Astrocyte of the cerebellum (primary cell): Measurements from ENCODE around the gene TSPYL1.

ENCODE experiments used
- DNase-seq: peaks from one replicate; pipeline ENCODE4 v3.0.0-alpha.2; 2011; ENCODE audit warnings: low read depth
- H3K4me3 ChIP-seq: 2 replicates; pipeline ENCODE4 v1.5.1; 2011; ENCODE audit warnings: mild to moderate bottlenecking, low read depth, low read length, moderate library complexity
- CTCF ChIP-seq: IDR thresholded peaks from 2 replicates; pipeline ENCODE4 v1.5.1; 2012; ENCODE audit warnings: low read length, low read depth, moderate library complexity, mild to moderate bottlenecking; ENCODE audit errors: missing control alignments
- in situ Hi-C: cut with HindIII; loops from 2 replicates; pipeline ENCODE4 v1.10.0; 2017; ENCODE audit warnings: low sequenced_read_pairs

The TSPYL1 gene

GRCh38 chr6:116278854-116279231 is 887 bp downstream of the TSPYL1 start:
- DNase-seq, result peak; percentile 13
- no peak for TF ChIP-seq CTCF
- in situ Hi-C loops, result no loop called here
- peak overlapping the region; percentile 82 for H3K4me3 ChIP-seq

GRCh38 chr6:116278481-116278829 is 1.3 kb downstream of the TSPYL1 start:
- DNase-seq, result no peak
- in situ Hi-C loops, result no loop called here
- H3K4me3 ChIP-seq, result peak overlapping the region; percentile 82
- no peak for TF ChIP-seq CTCF

DNA sequence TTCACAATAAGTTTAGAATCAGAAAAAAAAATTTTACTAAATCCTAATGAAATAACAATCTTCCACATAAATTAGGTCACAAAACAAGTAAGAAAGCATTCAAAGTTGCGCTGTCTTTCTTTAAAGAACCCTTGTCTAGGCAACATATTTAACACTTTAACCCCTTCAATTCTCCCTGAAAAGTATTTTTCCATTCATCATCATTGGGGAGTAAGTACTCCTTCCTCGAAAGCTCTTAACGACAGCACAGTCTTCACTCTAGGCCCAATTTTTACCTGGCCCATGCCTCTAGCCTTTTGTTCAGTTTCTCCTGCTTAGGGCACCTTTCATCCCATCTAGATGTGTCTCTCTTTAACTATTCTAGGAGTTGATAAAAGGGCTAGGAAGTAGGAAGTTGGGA is 2.6 kb downstream of the TSPYL1 start:
- in situ Hi-C loops, result no loop called here
- peak overlapping the region; percentile 82 for H3K4me3 ChIP-seq
- DNase-seq, result no peak
- no peak for TF ChIP-seq CTCF

DNA sequence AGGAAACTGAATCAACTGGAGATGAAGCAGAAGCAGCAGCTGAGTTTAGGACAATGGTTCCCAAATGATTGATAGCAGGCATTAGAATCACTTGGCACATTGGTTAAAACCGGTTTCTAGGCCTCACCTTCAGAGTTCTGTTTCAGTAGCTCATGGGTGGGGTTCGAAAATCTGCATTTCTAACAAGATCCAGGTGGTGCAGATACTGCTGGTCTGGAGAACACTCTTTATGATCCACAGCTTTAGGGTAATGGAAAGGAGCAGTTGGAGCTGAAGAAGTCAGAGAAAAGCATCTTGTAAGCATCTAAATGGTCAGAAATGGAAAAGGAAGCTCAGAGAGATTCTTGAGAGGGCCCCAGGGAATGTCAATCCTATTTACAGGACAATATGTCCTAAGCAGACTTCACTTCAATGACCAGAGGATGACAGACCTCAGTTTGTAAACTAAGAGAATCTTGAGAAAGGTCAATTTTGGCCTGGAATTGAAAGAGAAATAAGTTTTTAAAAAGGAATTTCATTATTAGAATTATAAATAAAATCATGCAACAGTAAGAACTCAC is 8.5 kb downstream of the TSPYL1 start:
- TF ChIP-seq CTCF, result no peak
- no peak overlapping the region for H3K4me3 ChIP-seq
- in situ Hi-C loops, result no loop called here
- DNase-seq, result no peak

DNA sequence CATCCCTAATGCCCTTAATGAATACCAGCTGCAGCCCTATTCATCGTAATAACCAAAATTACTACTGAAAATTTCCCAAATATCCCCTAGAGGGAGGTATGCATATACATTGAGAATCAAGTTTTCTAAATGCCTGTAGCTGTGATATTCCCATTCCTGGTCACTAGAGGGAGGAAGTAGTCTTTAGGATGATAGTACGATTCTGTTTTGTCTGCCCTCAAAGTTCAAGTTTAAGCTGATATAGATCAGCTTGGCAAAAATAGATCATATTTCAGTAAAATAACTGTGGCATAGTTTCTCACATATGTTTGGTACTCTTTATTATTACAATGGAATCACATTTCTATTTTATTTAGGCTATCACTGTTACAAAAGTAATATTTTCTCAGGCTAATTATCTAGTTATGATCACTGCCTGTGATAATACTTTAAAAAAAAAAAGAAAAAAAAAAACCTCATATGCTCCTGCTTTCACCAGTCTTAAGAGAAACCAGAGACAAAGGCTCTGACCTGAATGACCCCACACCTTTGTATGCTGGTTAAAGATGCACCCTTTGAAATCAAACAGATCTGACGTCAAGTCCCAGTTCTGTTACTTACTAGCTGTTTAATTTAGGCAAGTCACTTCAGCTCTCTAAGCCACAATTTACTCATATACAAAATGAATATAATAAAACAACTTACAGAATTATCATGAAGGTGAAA is 11.0 kb downstream of the TSPYL1 start:
- in situ Hi-C loops, result no loop called here
- DNase-seq, result peak; percentile 72
- H3K4me3 ChIP-seq, result no peak overlapping the region
- TF ChIP-seq CTCF, result peak; percentile 84

- TF ChIP-seq CTCF, result no peak
- no peak for DNase-seq
- in situ Hi-C loops, result no loop called here
- H3K4me3 ChIP-seq, result no peak overlapping the region
Observed at GRCh38 chr6:116267836-116268588, 11.7 kb downstream of the TSPYL1 start.
